Upper lobe of right lung (tissue), 1 donor: Measurements from ENCODE around the gene TRAF2. TPM values are rescaled to one million over a fixed set of nuclear protein-coding genes. Genes with fewer than 3 reads are reported as not detected.

Experiments used
- ATAC-seq: fragments of 200-7000 bp; cut with Tn5 transposase; one replicate; pipeline ENCODE4 v1.9.1; 2020; ENCODE audit warnings: mild to moderate bottlenecking, moderate library complexity
- DNase-seq: peaks from one replicate; pipeline ENCODE4 v3.0.0-alpha.2; 2020
- H3K27ac ChIP-seq: fragments of 200-600 bp; one replicate; pipeline ENCODE4 v1.8.0; 2022
- H3K27me3 ChIP-seq: fragments of 200-600 bp; one replicate; pipeline ENCODE4 v1.8.0; 2022; ENCODE audit warnings: mild to moderate bottlenecking
- H3K36me3 ChIP-seq: fragments of 200-600 bp; one replicate; pipeline ENCODE4 v1.8.0; 2022
- H3K4me1 ChIP-seq: fragments of 200-600 bp; one replicate; pipeline ENCODE4 v1.8.0; 2022
- H3K4me3 ChIP-seq: fragments of 200-600 bp; one replicate; pipeline ENCODE4 v1.8.0; 2022; ENCODE audit warnings: mild to moderate bottlenecking
- H3K9me3 ChIP-seq: fragments of 200-600 bp; one replicate; pipeline ENCODE4 v1.8.0; 2022
- intact Hi-C: fragments of 100-400 bp; cut with DNase I; formaldehyde crosslinking; loops from one replicate; pipeline ENCODE4 v1.11.0; 2022
- total RNA-seq: library from RNA; stranded (reverse); fragmentation: NEBNext Ultra II Directional; extraction: Animal tissue kit (Norgen Biotek cat#: 25700); gene quantifications from one replicate; pipeline ENCODE4 v1.2.1, GENCODE V29; 2021
- TF ChIP-seq, protein P1 (sequence below): fragments of 200-600 bp; IDR thresholded peaks from one replicate; pipeline ENCODE4 v1.8.0; 2022; ENCODE audit warnings: antibody characterized with exemption
- donor health status: DM: no; HTN: yes; CAD: no; lungs with severe emphysema.

Gene TRAF2
- total RNA-seq, 1 donor from 2014 or later = 14.8 TPM

DNA sequence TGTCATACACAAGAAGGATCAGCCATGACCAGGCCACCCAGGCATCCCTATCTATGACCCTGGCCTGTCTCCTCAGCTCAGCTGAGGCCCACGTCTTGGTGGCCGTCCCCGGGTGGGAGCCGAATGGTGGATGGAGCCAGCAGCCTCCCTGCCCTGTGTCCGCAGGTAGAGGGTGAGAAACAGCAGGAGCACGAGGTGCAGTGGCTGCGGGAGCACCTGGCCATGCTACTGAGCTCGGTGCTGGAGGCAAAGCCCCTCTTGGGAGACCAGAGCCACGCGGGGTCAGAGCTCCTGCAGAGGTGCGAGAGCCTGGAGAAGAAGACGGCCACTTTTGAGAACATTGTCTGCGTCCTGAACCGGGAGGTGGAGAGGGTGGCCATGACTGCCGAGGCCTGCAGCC is 33.8 kb downstream of the TRAF2 start:
- intact Hi-C loops = no loop called here
- H3K36me3 ChIP-seq = peaks cover 54% of the 10 kb centered on the region
- no peak overlapping the region for H3K27ac ChIP-seq
- TF ChIP-seq, protein P1, sequence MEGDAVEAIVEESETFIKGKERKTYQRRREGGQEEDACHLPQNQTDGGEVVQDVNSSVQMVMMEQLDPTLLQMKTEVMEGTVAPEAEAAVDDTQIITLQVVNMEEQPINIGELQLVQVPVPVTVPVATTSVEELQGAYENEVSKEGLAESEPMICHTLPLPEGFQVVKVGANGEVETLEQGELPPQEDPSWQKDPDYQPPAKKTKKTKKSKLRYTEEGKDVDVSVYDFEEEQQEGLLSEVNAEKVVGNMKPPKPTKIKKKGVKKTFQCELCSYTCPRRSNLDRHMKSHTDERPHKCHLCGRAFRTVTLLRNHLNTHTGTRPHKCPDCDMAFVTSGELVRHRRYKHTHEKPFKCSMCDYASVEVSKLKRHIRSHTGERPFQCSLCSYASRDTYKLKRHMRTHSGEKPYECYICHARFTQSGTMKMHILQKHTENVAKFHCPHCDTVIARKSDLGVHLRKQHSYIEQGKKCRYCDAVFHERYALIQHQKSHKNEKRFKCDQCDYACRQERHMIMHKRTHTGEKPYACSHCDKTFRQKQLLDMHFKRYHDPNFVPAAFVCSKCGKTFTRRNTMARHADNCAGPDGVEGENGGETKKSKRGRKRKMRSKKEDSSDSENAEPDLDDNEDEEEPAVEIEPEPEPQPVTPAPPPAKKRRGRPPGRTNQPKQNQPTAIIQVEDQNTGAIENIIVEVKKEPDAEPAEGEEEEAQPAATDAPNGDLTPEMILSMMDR = no peak
- ATAC-seq (no peak), DNase-seq (no peak)
- H3K4me1 ChIP-seq = no peaks in the 10 kb centered on the region
- H3K27me3 ChIP-seq = no peaks in the 10 kb centered on the region
- H3K9me3 ChIP-seq = no peaks in the 10 kb centered on the region
- H3K4me3 ChIP-seq = no peak overlapping the region

DNA sequence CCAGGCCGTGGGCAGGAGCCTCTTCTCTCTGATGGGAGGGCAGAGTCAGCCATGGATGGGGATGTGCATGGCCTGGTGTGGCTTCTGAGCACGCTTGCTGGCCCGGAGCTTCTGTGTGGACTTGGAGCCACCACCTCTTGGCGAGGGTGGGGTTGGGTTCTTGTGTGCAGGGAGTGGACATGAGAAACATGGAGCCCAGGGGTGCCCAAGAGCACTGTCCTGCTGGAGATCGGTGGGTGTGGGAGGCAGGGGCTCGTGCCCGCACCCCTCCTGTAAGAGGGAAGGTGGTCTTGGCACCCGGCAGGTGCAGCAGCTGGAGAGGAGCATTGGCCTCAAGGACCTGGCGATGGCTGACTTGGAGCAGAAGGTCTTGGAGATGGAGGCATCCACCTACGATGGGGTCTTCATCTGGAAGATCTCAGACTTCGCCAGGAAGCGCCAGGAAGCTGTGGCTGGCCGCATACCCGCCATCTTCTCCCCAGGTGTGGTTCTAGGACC is 34.5 kb downstream of the TRAF2 start:
- Histone ChIP-seq H3K4me3 (no peak overlapping the region), H3K36me3 (peaks cover 56% of the 10 kb centered on the region), H3K9me3 (no peaks in the 10 kb centered on the region), H3K4me1 (no peaks in the 10 kb centered on the region), H3K27me3 (no peaks in the 10 kb centered on the region), H3K27ac (no peak overlapping the region)
- TF ChIP-seq, protein P1 = no peak
- DNase-seq = no peak
- no peak for ATAC-seq
- intact Hi-C loops = no loop called here

DNA sequence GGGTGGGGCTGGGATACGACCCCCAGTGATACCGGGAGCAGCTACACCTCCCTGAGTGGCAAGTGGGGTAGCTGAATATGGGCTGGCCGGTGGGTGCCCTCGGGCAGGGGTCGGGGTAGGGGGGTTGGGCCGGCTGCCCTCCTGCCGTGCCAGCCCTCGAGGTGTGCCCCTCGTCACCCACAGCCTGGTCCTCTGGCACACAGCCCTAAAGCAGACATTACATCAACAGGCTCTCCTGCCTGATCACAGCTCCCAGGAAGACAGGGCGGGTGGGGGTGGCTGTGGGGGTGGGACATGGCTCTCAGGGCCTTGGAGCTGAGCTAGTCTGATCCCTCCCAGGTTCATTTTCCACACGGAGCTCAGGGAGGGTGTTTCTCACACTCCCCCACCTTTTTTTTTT is 35.0 kb downstream of the TRAF2 start:
- no peaks in the 10 kb centered on the region for H3K9me3 ChIP-seq
- no peak overlapping the region for H3K4me3 ChIP-seq
- H3K36me3 ChIP-seq = peaks cover 60% of the 10 kb centered on the region
- ATAC-seq (no peak), DNase-seq (no peak)
- intact Hi-C loops = no loop called here
- no peak overlapping the region for H3K27ac ChIP-seq
- TF ChIP-seq, protein P1 = no peak
- no peaks in the 10 kb centered on the region for H3K27me3 ChIP-seq
- H3K4me1 ChIP-seq = no peaks in the 10 kb centered on the region

DNA sequence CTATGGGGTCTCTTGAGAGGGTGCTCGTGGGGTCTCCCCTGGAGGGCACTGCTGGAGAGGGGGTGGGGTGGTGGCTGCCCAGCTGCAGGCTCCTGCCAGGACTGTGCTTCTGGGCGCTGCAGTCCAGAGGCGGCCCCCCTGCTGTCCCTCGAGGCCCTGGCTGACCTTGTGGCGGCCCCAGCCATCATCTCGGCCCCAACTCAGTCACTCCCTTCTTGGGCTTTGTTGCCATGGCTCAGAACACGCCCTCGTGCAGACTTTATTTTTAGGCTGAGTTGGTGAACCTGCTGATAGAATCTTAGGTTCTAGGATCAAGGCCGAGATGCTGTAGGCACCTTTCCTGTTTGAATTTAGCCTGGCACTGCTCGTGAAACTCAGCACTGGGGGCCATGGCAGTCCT is 35.4 kb downstream of the TRAF2 start:
- H3K9me3 ChIP-seq = no peaks in the 10 kb centered on the region
- H3K4me3 ChIP-seq = no peak overlapping the region
- no peak for DNase-seq
- H3K27ac ChIP-seq = no peak overlapping the region
- H3K36me3 ChIP-seq = peaks cover 64% of the 10 kb centered on the region
- no peaks in the 10 kb centered on the region for H3K27me3 ChIP-seq
- TF ChIP-seq, protein P1 = no peak
- ATAC-seq = no peak
- intact Hi-C loops = no loop called here
- no peaks in the 10 kb centered on the region for H3K4me1 ChIP-seq

DNA sequence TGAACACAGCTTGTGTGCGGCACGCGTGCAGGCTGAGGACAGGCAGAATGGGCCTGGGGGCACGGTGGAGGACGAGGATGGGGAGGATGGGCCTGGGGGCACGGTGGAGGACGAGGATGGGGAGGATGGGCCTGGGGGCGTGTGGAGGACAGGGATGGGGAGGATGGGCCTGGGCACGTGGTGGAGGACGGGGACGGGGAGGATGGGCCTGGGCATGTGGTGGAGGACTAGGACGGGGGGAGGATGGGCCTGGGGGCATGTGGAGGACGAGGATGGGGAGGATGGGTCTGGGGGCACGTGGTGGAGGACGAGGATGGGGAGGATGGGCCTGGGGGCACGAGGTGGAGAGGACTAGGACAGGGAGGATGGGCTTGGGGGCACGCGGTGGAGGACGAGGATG is 36.2 kb downstream of the TRAF2 start:
- Histone ChIP-seq H3K27ac (no peak overlapping the region), H3K4me3 (no peak overlapping the region), H3K4me1 (no peaks in the 10 kb centered on the region), H3K9me3 (no peaks in the 10 kb centered on the region), H3K27me3 (no peaks in the 10 kb centered on the region), H3K36me3 (peaks cover 58% of the 10 kb centered on the region)
- TF ChIP-seq, protein P1 = no peak
- ATAC-seq (no peak), DNase-seq (no peak)
- intact Hi-C loops = no loop called here

DNA sequence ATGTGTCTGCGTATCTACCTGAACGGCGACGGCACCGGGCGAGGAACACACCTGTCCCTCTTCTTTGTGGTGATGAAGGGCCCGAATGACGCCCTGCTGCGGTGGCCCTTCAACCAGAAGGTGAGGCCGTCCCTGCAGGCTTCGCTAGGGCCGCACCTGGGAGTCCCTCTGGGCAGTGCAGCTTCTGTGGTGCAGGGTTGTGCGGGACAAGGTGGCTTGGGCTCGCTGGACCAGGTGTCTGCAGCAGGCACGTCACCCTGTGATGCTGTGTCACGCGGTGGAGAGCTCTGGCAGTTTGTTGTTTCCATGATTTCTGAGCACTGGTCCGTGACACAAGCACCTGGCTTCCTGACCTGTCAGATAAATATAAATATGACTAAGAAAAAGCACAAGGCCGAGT is 37.6 kb downstream of the TRAF2 start:
- ATAC-seq (no peak), DNase-seq (no peak)
- no peaks in the 10 kb centered on the region for H3K9me3 ChIP-seq
- no peaks in the 10 kb centered on the region for H3K4me1 ChIP-seq
- intact Hi-C loops = no loop called here
- peaks cover 49% of the 10 kb centered on the region for H3K36me3 ChIP-seq
- TF ChIP-seq, protein P1 = no peak
- H3K27ac ChIP-seq = no peak overlapping the region
- H3K27me3 ChIP-seq = no peaks in the 10 kb centered on the region
- no peak overlapping the region for H3K4me3 ChIP-seq
